NB4 (cell line): ENCODE data around the gene PROK2.
A peak's percentile ranks its signal among the peaks of the same experiment; 100 is the strongest.

Source experiments
- DNase-seq: peaks from one replicate; pipeline ENCODE4 v3.0.0; 2010; ENCODE audit warnings: low read depth
- H3K4me3 ChIP-seq: one replicate; pipeline ENCODE4 v1.5.1; 2011; ENCODE audit warnings: mild to moderate bottlenecking, low read depth, low read length, moderate library complexity
- CTCF ChIP-seq: IDR thresholded peaks from one replicate; pipeline ENCODE4 v1.5.1; 2012; ENCODE audit warnings: low read depth, low read length
- MAX ChIP-seq: IDR thresholded peaks from 2 replicates; pipeline ENCODE4 v1.6.1; 2011; ENCODE audit warnings: low read depth, low read length
- MYC ChIP-seq: IDR thresholded peaks from 2 replicates; pipeline ENCODE4 v1.6.1; 2011; ENCODE audit warnings: low read depth, low read length
- POLR2A ChIP-seq: IDR thresholded peaks from 2 replicates; pipeline ENCODE4 v1.6.1; 2011; ENCODE audit warnings: mild to moderate bottlenecking; ENCODE audit not compliant: insufficient read length; ENCODE audit errors: extremely low read depth

Gene PROK2, protein sequence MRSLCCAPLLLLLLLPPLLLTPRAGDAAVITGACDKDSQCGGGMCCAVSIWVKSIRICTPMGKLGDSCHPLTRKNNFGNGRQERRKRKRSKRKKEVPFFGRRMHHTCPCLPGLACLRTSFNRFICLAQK

GRCh38 chr3:71784914-71785531 is at the start of gene PROK2:
TSS of gene PROK2 (minus strand) at chr3:71785148. CDS start at chr3:71785052, 96 bp downstream.
- H3K4me3 ChIP-seq = peak within 1 kb of the TSS; percentile 70
- DNase-seq = peak; percentile 69

GRCh38 chr3:71831599-71831998 is 46.7 kb upstream of the PROK2 start:
- TF ChIP-seq POLR2A (no peak), CTCF (no peak), MAX (no peak), MYC (no peak)
- H3K4me3 ChIP-seq = no peak overlapping the region
- DNase-seq = no peak

More at GRCh38 chr3:71784914-71785531, at the start of gene PROK2:
- TF ChIP-seq CTCF (no peak), POLR2A (no peak), MYC (peak; percentile 75), MAX (peak; percentile 88)

DNA sequence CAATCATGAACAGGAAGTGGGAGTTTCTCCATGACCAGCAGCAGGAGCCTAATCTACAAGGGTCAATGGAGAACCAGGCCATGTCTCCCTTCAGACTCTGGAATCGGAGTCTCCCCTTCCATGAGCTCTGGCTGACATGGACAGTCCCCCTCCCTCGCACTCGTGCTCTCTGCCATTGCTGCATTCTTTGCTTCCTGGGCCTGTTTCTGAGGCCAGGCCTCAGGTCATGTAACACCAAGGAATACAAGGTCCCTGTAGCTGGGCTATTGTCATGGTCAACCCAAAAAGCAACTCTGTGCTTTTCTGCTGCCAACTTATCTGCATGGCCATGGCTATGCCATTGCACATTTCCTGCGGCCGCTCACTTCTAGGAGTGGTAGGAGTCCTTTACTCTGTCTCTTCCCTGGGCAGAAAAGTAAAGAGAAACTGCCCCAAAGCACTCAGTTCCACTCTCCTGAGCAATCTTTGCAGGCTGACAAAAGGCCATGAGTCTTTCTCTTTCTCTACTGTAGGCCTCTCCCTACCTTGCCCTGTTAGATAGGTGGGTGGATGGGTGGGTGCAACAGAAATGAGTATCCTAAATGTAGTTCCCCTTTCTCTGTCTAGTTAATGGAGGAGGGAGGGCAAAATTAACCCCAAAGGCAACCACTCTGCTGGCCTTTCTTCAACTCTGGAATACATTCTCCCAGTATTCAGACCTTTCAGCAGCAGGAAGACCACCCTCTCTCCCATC is 40.8 kb upstream of the PROK2 start:
- TF ChIP-seq POLR2A = no peak
- no peak overlapping the region for H3K4me3 ChIP-seq
- peak; percentile 15 for DNase-seq

DNA sequence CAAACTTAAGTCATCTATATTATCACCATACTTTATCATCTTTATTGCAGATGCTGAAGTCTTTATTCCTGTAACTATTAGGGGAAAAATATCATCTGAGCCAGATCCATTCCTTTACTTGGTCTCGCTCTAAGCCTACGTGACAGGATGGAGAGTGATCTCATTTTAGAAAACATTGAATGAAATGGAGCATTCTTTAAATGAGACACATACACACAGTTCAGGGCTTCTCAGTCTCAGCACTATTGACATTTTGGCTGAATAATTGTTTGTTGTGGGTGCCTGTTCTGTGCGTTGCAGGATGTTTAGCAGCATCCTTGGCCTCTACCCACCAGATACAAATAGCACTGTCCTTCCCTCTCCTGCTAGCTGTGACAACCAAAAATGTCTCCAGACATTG is 36.2 kb upstream of the PROK2 start:
- no peak overlapping the region for H3K4me3 ChIP-seq
- TF ChIP-seq MYC (no peak), CTCF (no peak), POLR2A (no peak), MAX (no peak)
- no peak for DNase-seq

- no peak for DNase-seq
- no peak overlapping the region for H3K4me3 ChIP-seq
- TF ChIP-seq MYC (no peak), MAX (no peak), CTCF (no peak), POLR2A (no peak)
These were observed 32.3 kb upstream of the PROK2 start for GRCh38 chr3:71817262-71817661.

- no peak overlapping the region for H3K4me3 ChIP-seq
- TF ChIP-seq CTCF = no peak
- no peak for TF ChIP-seq MYC
- no peak for TF ChIP-seq POLR2A
- no peak for TF ChIP-seq MAX
- no peak for DNase-seq
These were observed 31.8 kb upstream of the PROK2 start for GRCh38 chr3:71816767-71817156.
